ENCODE results near the gene RP9. TPM values are rescaled to one million over a fixed set of nuclear protein-coding genes. Genes with fewer than 3 reads are reported as not detected.
A peak's percentile ranks its signal among the peaks of the same experiment; 100 is the strongest.

Gene RP9
- total and polyA plus RNA-seq, 7 donors = 6.6 to 24.6 (median 10.8) TPM

DNA sequence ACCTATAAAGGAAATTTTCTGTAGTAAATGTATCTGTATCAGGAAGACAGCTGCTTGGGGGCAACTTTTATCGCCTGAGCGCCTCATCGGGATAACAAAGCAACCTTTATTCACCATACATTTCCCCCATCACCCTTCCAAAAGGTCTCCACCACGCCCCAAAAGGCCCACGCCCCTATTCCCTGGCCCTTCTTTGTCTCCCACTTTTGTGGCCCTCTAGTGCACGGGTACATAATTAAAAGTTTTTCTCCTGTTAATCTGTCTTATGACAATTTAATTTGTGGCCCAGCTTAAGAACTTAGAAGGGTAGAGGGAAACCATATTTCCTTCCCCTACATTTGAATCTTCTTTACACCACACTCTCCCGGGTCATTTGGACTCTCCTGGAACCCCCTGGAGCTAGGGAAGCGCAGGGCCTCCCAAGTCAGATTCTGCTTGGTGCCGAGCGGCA, 625 bp downstream of the RP9 start:
- WGBS, 2 donors = 0% methylated on average over 10 of the region's 10 CpGs
- TF ChIP-seq, protein P1, sequence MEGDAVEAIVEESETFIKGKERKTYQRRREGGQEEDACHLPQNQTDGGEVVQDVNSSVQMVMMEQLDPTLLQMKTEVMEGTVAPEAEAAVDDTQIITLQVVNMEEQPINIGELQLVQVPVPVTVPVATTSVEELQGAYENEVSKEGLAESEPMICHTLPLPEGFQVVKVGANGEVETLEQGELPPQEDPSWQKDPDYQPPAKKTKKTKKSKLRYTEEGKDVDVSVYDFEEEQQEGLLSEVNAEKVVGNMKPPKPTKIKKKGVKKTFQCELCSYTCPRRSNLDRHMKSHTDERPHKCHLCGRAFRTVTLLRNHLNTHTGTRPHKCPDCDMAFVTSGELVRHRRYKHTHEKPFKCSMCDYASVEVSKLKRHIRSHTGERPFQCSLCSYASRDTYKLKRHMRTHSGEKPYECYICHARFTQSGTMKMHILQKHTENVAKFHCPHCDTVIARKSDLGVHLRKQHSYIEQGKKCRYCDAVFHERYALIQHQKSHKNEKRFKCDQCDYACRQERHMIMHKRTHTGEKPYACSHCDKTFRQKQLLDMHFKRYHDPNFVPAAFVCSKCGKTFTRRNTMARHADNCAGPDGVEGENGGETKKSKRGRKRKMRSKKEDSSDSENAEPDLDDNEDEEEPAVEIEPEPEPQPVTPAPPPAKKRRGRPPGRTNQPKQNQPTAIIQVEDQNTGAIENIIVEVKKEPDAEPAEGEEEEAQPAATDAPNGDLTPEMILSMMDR (IDR thresholded peaks at IDR 0.05) = no peak
- TF ChIP-seq EP300 (IDR thresholded peaks at IDR 0.05) = no peak
- Histone ChIP-seq H3K27ac (peak overlapping the region; percentile 82 to 89 (median 88)), H3K27me3 (no peaks in the 10 kb centered on the region), H3K4me3 (peak overlapping the region; percentile 60 to 99 (median 97)), H3K9me3 (no peaks in the 10 kb centered on the region), H3K36me3 (peaks cover 0 to 3% (median under 1%) of the 10 kb centered on the region in 4 donors), H3K4me1 (peaks cover 0 to 39% (median 30%) of the 10 kb centered on the region in 4 donors)
- intact Hi-C loops (cut with DNase I) = loop anchor here (1.0 to 5.0 kb wide), 5 partner anchors 46 to 308 kb away; partner anchors contain the start of genes KBTBD2 and NT5C3A
- DNase-seq = no peak

DNA sequence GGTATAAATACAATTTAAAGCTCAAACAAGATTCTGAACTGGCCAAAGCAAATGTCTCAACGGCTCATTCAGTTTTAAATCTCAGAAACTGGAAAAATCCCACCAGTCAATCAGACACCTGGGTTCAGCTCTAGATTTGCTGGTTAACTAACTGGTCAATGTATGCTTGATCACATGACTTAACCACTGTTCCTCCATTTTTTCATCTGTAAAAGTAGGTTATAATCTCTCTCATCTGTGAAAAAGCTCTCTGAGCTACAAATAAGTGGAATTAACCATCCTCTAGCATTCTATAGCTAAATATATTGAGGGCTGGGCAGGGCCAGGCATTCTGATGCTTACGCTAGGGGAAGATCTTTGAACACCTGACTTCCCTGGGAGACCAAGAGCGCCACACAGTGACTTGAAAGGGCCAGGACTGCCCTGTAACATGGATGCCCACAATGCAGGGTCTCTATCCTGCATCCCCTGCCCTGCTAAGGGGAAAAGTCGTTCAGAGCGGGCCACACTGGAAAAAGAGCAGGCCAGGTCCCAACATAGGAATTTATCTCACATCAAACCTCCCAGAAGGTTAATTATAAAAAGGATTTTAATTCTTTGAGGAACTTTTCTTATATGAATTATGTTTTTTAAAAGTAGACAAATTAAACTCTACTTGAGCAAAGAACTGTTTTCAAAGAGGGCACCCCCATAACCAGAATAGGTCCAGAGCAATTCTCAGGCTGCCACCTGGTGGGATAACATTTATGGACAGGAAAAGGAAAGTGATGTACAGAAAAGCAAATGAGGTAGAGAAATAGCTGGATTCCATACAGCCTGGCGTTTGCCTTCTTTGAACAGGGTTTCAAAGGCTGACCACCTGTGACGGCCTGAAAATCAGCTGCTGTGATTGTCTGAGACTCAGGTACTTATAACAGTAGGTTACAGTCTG, 1.8 kb downstream of the RP9 start:
- TF ChIP-seq, protein P1 (IDR thresholded peaks at IDR 0.05) = peak in 2 of 4 experiments; percentile 9 to 11
- no peak for TF ChIP-seq POLR2A (IDR thresholded peaks at IDR 0.05)
- WGBS, 2 donors = 46 to 50% methylated on average over 7 of the region's 7 CpGs
- peaks cover 0 to 39% (median 30%) of the 10 kb centered on the region in 4 donors for H3K4me1 ChIP-seq
- intact Hi-C loops (cut with DNase I) = loop anchor here (2.0 to 5.0 kb wide), 4 partner anchors 45 to 307 kb away; partner anchors contain the start of genes KBTBD2 and NT5C3A
- H3K9me3 ChIP-seq = no peaks in the 10 kb centered on the region
- H3K27me3 ChIP-seq = no peaks in the 10 kb centered on the region
- H3K36me3 ChIP-seq = peaks cover 5 to 15% (median 11%) of the 10 kb centered on the region in 4 donors
- H3K4me3 ChIP-seq = peak overlapping the region in 2 of 4 donors; percentile 95 to 99
- peak overlapping the region in 1 of 4 donors; percentile 88 for H3K27ac ChIP-seq
- no peak for DNase-seq

DNA sequence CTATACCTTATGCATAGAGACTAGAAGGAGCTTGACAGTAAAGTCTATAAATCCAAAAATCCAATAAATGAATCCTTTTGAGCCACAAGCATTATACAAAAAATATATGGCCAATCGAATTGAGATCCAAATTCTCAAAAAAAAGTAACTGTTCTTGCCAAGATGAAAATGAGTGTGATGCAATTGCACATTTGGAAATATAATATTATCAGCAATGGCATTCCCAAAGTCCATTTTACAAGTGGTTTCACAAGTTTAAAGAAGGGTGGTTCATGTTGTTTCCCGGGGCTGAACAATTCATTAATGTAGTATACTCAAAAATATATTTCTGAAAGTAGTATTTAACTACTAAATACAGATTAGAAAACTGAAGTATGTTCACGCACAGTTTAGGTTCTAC, 7.3 kb downstream of the RP9 start:
- peaks cover 0 to 28% (median 12%) of the 10 kb centered on the region in 4 donors for H3K4me1 ChIP-seq
- no peaks in the 10 kb centered on the region for H3K9me3 ChIP-seq
- 87 to 92% methylated on average over 3 of the region's 3 CpGs for WGBS, 2 donors
- H3K27me3 ChIP-seq = no peaks in the 10 kb centered on the region
- H3K27ac ChIP-seq = no peak overlapping the region
- no peak overlapping the region for H3K4me3 ChIP-seq
- intact Hi-C loops (cut with DNase I) = no loop called here
- H3K36me3 ChIP-seq = peaks cover 7 to 55% (median 37%) of the 10 kb centered on the region in 4 donors
- no peak for DNase-seq
- TF ChIP-seq POLR2A (IDR thresholded peaks at IDR 0.05) (no peak), POLR2AphosphoS5 (IDR thresholded peaks at IDR 0.05) (no peak), EP300 (IDR thresholded peaks at IDR 0.05) (no peak)
- TF ChIP-seq, protein P1 (IDR thresholded peaks at IDR 0.05) = no peak

DNA sequence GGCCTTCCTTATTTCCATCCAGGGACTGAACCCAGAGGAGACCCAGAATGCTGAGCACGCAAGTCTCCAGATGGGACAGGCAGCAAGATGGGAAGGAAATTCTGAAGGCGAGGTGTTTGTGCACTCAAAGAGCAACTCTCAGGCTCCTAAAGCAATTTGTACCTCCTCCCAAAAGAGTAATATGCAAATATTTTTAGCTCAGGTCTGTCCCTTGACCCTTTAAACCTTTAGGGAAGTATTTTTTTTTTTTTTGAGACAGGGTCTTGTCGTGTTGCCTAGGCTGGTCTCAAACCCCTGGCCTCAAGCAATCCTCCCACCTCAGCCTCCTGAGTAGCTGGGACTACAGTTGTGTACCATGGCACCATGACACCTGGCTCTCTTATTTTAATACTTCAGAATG, 8.4 kb downstream of the RP9 start:
- DNase-seq = no peak
- Histone ChIP-seq H3K4me3 (no peak overlapping the region), H3K27ac (no peak overlapping the region), H3K4me1 (peaks cover 0 to 17% (median 4%) of the 10 kb centered on the region in 4 donors), H3K27me3 (no peaks in the 10 kb centered on the region), H3K9me3 (no peaks in the 10 kb centered on the region), H3K36me3 (peaks cover 7 to 66% (median 46%) of the 10 kb centered on the region in 4 donors)
- no peak for TF ChIP-seq POLR2A (IDR thresholded peaks at IDR 0.05)
- no peak for TF ChIP-seq EP300 (IDR thresholded peaks at IDR 0.05)
- TF ChIP-seq, protein P1 (IDR thresholded peaks at IDR 0.05) = no peak
- TF ChIP-seq POLR2AphosphoS5 (IDR thresholded peaks at IDR 0.05) = no peak
- WGBS, 2 donors = 70 to 83% methylated on average over 3 of the region's 3 CpGs
- intact Hi-C loops (cut with DNase I) = no loop called here
